ENCODE results near the gene TTYH3. TPM values are rescaled to one million over a fixed set of nuclear protein-coding genes. Genes with fewer than 3 reads are reported as not detected.
A peak's percentile ranks its signal among the peaks of the same experiment; 100 is the strongest.
"Not testable (repeated sequence)": the region's sequence is repeated elsewhere in the genome, so short reads cannot be mapped to it uniquely, and the experiment has no call there.

Gene TTYH3
- total and polyA plus RNA-seq, 2 donors (not counting 1 experiment from before 2014, with no cell fraction given), result 17.4 to 19.7 TPM

GRCh38 chr7:2689951-2690705 lies 58.3 kb downstream of the TTYH3 start:
- no peaks in the 10 kb centered on the region for H3K9me3 ChIP-seq (ENCODE audit: control insufficient read depth, insufficient read depth, low read depth, low read length)
- no peak overlapping the region for H3K4me2 ChIP-seq (ENCODE audit: extremely low read depth, insufficient read depth, low read length)
- H3K4me3 ChIP-seq (replicated peaks in 1 of 4; ENCODE audit: control extremely low read depth in 1 of 4, insufficient read depth in 1 of 4, low read depth in 3 of 4, low read length in 4 of 4), result no peak overlapping the region
- no peak overlapping the region for H2AFZ ChIP-seq (ENCODE audit: low read length)
- H3K27me3 ChIP-seq (ENCODE audit: control insufficient read depth, insufficient read depth, low read length), result peaks cover 27% of the 10 kb centered on the region
- no peak overlapping the region for H3K27ac ChIP-seq (ENCODE audit: insufficient read depth, low read length)
- peaks cover 6% of the 10 kb centered on the region for H3K4me1 ChIP-seq (ENCODE audit: control insufficient read depth, extremely low read depth, insufficient read depth, low read length)
- no peak overlapping the region for H3K9ac ChIP-seq (ENCODE audit: insufficient read depth, low read length)
- H3K36me3 ChIP-seq (ENCODE audit: control insufficient read depth, insufficient read depth, low read length), result no peaks in the 10 kb centered on the region
- no peaks in the 10 kb centered on the region for H4K20me1 ChIP-seq (ENCODE audit: control insufficient read depth, extremely low read depth, insufficient read depth, low read length)
- H3K79me2 ChIP-seq (ENCODE audit: control insufficient read depth, insufficient read depth, low read length), result no peaks in the 10 kb centered on the region
- TF ChIP-seq EZH2 (IDR thresholded peaks at IDR 0.05; ENCODE audit: low read length, missing control alignments) (no peak), CTCF (conservative IDR thresholded peaks at IDR 0.05 in 1 of 2, IDR thresholded peaks at IDR 0.05 in 1 of 2; ENCODE audit: low read depth in 1 of 2, low read length in 2 of 2) (no peak)
- DNase-seq (ENCODE audit: low read depth in 2 of 2), result peak; percentile 44 to 66

GRCh38 chr7:2691011-2691707 lies 59.4 kb downstream of the TTYH3 start:
- H3K27ac ChIP-seq (ENCODE audit: insufficient read depth, low read length), result no peak overlapping the region
- no peaks in the 10 kb centered on the region for H3K79me2 ChIP-seq (ENCODE audit: control insufficient read depth, insufficient read depth, low read length)
- TF ChIP-seq CTCF (conservative IDR thresholded peaks at IDR 0.05 in 1 of 2, IDR thresholded peaks at IDR 0.05 in 1 of 2; ENCODE audit: low read depth in 1 of 2, low read length in 2 of 2), result no peak
- no peak for TF ChIP-seq EZH2 (IDR thresholded peaks at IDR 0.05; ENCODE audit: low read length, missing control alignments)
- H3K4me2 ChIP-seq (ENCODE audit: extremely low read depth, insufficient read depth, low read length), result no peak overlapping the region
- H2AFZ ChIP-seq (ENCODE audit: low read length), result no peak overlapping the region
- no peaks in the 10 kb centered on the region for H3K9me3 ChIP-seq (ENCODE audit: control insufficient read depth, insufficient read depth, low read depth, low read length)
- H3K27me3 ChIP-seq (ENCODE audit: control insufficient read depth, insufficient read depth, low read length), result peaks cover 27% of the 10 kb centered on the region
- H3K4me1 ChIP-seq (ENCODE audit: control insufficient read depth, extremely low read depth, insufficient read depth, low read length), result peaks cover 6% of the 10 kb centered on the region
- DNase-seq (ENCODE audit: low read depth in 2 of 2), result no peak
- H3K36me3 ChIP-seq (ENCODE audit: control insufficient read depth, insufficient read depth, low read length), result no peaks in the 10 kb centered on the region
- no peak overlapping the region for H3K9ac ChIP-seq (ENCODE audit: insufficient read depth, low read length)
- no peak overlapping the region for H3K4me3 ChIP-seq (replicated peaks in 1 of 4; ENCODE audit: control extremely low read depth in 1 of 4, insufficient read depth in 1 of 4, low read depth in 3 of 4, low read length in 4 of 4)
- H4K20me1 ChIP-seq (ENCODE audit: control insufficient read depth, extremely low read depth, insufficient read depth, low read length), result no peaks in the 10 kb centered on the region

GRCh38 chr7:2691932-2692439 lies 60.2 kb downstream of the TTYH3 start:
- not testable (repeated sequence) for H4K20me1 ChIP-seq (ENCODE audit: control insufficient read depth, extremely low read depth, insufficient read depth, low read length); H3K4me1 ChIP-seq (ENCODE audit: control insufficient read depth, extremely low read depth, insufficient read depth, low read length); H3K79me2 ChIP-seq (ENCODE audit: control insufficient read depth, insufficient read depth, low read length); H2AFZ ChIP-seq (ENCODE audit: low read length); H3K9me3 ChIP-seq (ENCODE audit: control insufficient read depth, insufficient read depth, low read depth, low read length); H3K4me3 ChIP-seq (replicated peaks in 1 of 4; ENCODE audit: control extremely low read depth in 1 of 4, insufficient read depth in 1 of 4, low read depth in 3 of 4, low read length in 4 of 4); H3K36me3 ChIP-seq (ENCODE audit: control insufficient read depth, insufficient read depth, low read length); DNase-seq (ENCODE audit: low read depth in 2 of 2); H3K27ac ChIP-seq (ENCODE audit: insufficient read depth, low read length); H3K4me2 ChIP-seq (ENCODE audit: extremely low read depth, insufficient read depth, low read length); H3K9ac ChIP-seq (ENCODE audit: insufficient read depth, low read length)
- peaks cover 27% of the 10 kb centered on the region for H3K27me3 ChIP-seq (ENCODE audit: control insufficient read depth, insufficient read depth, low read length)

Measured in fibroblast of lung (primary cell).